NCI-H82 treated with DMSO at 0.1 percent for 48 hours (cell line): ENCODE results near the gene OPN1LW.
A peak's percentile ranks its signal among the peaks of the same experiment; 100 is the strongest.
"Not testable (repeated sequence)": the region's sequence is repeated elsewhere in the genome, so short reads cannot be mapped to it uniquely, and the experiment has no call there.

ENCODE experiments used
- DNase-seq: peaks from one replicate; lab custom pipeline; 2025; ENCODE audit not compliant: unreplicated experiment; lab: John Stamatoyannopoulos, UW

Gene OPN1LW

GRCh38 chrX:154144010-154144409 lies at the start of gene OPN1LW:
Gene OPN1LW (plus strand): TSS chrX:154144243. CDS start chrX:154144284, 41 bp downstream.
- not testable (repeated sequence) for DNase-seq

- DNase-seq: no peak
These were observed 49.2 kb upstream of the OPN1LW start for GRCh38 chrX:154094833-154095232.

GRCh38 chrX:154096140-154097002 lies 47.7 kb upstream of the OPN1LW start:
- DNase-seq: peak; percentile 24

- DNase-seq: peak; percentile 44
These were observed 46.9 kb upstream of the OPN1LW start for GRCh38 chrX:154097003-154097588.

GRCh38 chrX:154097589-154098541 lies 46.2 kb upstream of the OPN1LW start, which contains the start of gene MECP2:
Gene MECP2 (minus strand): TSS chrX:154097717.
- DNase-seq: peak; percentile 91

- DNase-seq: no peak
These were observed 45.5 kb upstream of the OPN1LW start for GRCh38 chrX:154098551-154098950.

- DNase-seq: no peak
These were observed 30.3 kb upstream of the OPN1LW start for GRCh38 chrX:154113729-154114128.

- DNase-seq: no peak
These were observed 29.4 kb upstream of the OPN1LW start for GRCh38 chrX:154114652-154115051.

- no peak for DNase-seq
These were observed 29.0 kb upstream of the OPN1LW start for GRCh38 chrX:154115071-154115470.

- no peak for DNase-seq
These were observed 28.3 kb upstream of the OPN1LW start for GRCh38 chrX:154115750-154116149.

GRCh38 chrX:154116426-154117211 lies 27.4 kb upstream of the OPN1LW start:
- DNase-seq: no peak

GRCh38 chrX:154117566-154117965 lies 26.5 kb upstream of the OPN1LW start:
- no peak for DNase-seq

- no peak for DNase-seq
These were observed 23.5 kb upstream of the OPN1LW start for GRCh38 chrX:154120567-154120966.

- no peak for DNase-seq
These were observed 22.8 kb upstream of the OPN1LW start for GRCh38 chrX:154121207-154121606.

- no peak for DNase-seq
These were observed 22.1 kb upstream of the OPN1LW start for GRCh38 chrX:154121961-154122360.

- no peak for DNase-seq
These were observed 20.5 kb upstream of the OPN1LW start for GRCh38 chrX:154123241-154124219.

GRCh38 chrX:154125391-154126040 lies 18.5 kb upstream of the OPN1LW start:
- no peak for DNase-seq

- DNase-seq: no peak
These were observed 17.9 kb upstream of the OPN1LW start for GRCh38 chrX:154126101-154126500.

GRCh38 chrX:154131955-154132354 lies 12.1 kb upstream of the OPN1LW start:
- no peak for DNase-seq
